Left cardiac atrium (tissue), 4 donors: ENCODE data around the gene SCAMP3. TPM values are rescaled to one million over a fixed set of nuclear protein-coding genes. Genes with fewer than 3 reads are reported as not detected.

Source experiments
- ATAC-seq, 2 donors: fragments of 200-7000 bp; cut with Tn5 transposase; one replicate each; pipeline ENCODE4 v1.9.1; 2020; ENCODE audit warnings: mild to moderate bottlenecking in 2 of 2, moderate library complexity in 2 of 2
- DNase-seq: peaks from one replicate; pipeline ENCODE4 v3.0.0-alpha.2; 2020
- intact Hi-C, 2 donors: fragments of 100-400 bp; cut with DNase I; formaldehyde crosslinking; loops; one replicate each; pipeline versions ENCODE4 v1.14.1 to v1.15.1; 2022 to 2023
- total RNA-seq, 2 donors: library from RNA; stranded (reverse); fragmentation: NEBNext Ultra II Directional; extraction: Animal tissue kit (Norgen Biotek cat#: 25700); gene quantifications; one replicate each; pipeline ENCODE4 v1.2.1, GENCODE V29; 2021
- donor health status: DM: no; HTN: yes; CAD: no.
- donor health status: DM: no; HTN: yes; CAD: no; lungs with severe emphysema.
- donor health status: DM: yes; HTN: yes; CAD: no.
- donor health status: Dilated cardiomyopathy.

SCAMP3 gene
- total RNA-seq, 2 donors from 2014 or later = 53.6 to 66.4 TPM

DNA sequence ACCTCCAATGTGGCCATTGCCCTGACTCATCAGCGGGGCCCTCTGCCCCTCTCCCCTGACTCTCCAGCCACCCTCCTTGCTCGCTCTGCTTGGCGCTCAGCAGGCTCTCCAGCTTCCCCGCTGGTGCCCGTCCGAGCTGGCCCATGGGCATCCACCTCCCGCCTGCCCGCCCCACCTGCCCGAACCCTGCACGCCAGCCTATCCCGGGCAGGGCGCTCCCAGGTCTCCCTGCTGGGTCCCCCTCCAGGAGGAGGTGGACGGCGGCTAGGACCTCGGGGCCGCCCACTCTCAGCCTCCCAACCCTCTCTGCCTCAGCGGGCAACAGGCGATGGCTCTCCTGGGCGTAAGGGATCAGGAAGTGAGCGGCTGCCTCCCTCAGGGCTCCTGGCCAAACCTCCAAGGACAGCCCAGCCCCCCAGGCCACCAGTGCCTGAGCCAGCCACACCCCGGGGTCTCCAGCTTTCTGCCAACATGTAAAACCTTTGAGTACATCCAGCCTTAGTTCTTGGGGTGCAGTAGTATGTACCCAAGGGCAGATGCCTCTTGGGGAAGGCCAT, 25.9 kb upstream of the SCAMP3 start:
- intact Hi-C loops = no loop called here
- ATAC-seq = no peak
- no peak for DNase-seq

DNA sequence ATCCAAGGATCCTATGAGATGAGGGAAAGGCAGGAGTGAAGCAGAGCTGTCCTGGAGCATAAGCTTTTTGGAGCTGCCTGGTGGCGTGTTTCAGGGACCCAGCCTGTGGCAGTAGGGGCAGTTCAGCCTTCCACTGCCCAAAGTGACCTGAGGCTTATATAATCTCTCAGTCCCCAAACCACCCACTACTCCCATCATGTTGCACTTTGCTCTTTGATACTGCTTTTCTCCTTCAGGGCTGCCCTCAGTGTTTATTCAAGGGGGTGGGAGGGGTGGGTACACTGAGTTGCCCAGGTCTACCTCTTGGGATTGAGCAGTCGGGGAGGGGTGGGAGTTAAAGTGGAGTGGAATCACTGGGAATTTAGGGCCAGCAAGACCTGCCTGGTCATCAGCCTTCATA, 24.4 kb upstream of the SCAMP3 start:
- intact Hi-C loops = no loop called here
- DNase-seq (no peak), ATAC-seq (no peak)

DNA sequence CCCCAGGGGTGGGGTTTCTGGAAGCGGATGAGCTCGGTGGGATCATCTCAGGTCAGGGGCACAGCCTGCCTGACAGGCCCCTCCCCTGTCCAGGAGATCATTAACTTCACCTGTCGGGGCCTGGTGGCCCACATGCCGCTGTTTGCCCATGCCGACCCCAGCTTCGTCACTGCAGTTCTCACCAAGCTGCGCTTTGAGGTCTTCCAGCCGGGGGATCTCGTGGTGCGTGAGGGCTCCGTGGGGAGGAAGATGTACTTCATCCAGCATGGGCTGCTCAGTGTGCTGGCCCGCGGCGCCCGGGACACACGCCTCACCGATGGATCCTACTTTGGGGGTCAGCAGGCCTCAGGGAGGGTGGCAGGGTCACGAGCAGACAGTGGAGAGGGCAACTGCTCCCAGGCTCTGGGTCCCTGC, 23.5 kb upstream of the SCAMP3 start:
- intact Hi-C loops = no loop called here
- ATAC-seq = no peak
- DNase-seq = no peak

DNA sequence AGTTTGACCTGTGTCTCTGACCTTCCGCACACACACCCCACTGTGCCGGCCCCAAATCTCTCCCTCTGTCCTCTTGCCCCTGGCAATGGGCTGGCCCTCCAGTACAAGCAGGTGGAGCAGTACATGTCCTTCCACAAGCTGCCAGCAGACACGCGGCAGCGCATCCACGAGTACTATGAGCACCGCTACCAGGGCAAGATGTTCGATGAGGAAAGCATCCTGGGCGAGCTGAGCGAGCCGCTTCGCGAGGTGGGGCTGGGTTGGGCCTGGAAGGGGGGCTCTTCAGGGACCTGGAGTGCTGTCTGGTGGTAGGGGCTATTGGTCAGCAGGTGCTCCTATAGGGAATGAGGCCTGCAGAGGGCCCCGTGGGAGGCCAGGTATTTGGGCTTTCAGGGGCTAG, 22.9 kb upstream of the SCAMP3 start:
- no peak for DNase-seq
- intact Hi-C loops = no loop called here
- ATAC-seq = no peak

DNA sequence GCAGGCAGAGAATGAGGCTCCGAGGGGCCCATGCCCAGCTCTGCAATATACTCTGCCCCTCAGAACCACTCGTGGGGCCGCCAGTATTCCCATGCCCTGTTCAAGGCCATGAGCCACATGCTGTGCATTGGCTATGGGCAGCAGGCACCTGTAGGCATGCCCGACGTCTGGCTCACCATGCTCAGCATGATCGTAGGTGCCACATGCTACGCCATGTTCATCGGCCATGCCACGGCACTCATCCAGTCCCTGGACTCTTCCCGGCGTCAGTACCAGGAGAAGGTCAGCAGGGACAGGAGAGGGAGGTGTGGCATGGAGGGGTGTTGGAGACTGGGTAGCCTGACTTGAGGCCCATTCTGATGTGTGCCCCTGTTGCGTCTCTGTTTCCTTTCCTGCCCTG, 22.3 kb upstream of the SCAMP3 start:
- ATAC-seq (no peak), DNase-seq (no peak)
- intact Hi-C loops = no loop called here

DNA sequence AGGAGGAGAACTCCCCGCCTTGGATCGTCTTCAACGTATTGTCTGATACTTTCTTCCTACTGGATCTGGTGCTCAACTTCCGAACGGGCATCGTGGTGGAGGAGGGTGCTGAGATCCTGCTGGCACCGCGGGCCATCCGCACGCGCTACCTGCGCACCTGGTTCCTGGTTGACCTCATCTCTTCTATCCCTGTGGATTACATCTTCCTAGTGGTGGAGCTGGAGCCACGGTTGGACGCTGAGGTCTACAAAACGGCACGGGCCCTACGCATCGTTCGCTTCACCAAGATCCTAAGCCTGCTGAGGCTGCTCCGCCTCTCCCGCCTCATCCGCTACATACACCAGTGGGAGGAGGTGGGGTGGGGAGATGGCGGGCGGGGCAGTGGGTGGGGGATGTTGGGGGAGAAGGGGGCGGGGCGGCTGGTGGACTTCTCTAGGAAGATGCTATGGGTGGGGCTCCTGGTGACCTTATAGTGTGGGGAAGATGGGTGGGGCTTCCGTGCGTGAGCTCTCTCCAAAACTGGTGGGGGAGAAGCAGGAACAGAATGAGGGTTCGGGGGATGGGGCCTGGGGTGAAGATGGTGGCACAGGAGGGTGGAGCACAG, 20.4 kb upstream of the SCAMP3 start:
- intact Hi-C loops = no loop called here
- no peak for ATAC-seq
- no peak for DNase-seq

DNA sequence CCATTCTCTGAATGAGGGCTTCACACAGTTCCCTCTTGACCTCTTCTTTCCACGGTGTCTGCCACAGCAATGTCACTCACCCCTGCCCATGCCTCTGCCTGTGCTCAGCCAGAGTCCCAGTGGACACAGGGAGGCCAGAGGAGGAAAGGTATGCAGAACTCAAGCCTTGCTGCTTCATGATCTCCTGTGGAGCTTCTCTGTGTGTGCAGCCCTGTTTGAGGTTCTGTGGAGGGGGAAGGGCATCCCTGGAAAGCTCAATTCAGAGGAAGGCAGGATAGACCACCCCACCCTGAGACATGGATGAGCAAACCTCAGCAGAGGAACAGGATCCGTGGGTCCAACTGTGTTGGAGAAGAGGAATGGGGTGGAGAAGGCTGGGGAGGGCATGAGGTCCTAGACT, 17.1 kb upstream of the SCAMP3 start:
- DNase-seq = no peak
- intact Hi-C loops = loop anchor here (2.0 to 5.0 kb wide), 2 partner anchors 43 to 44 kb away; partner anchors contain the start of gene RUSC1 (in 1 of the 2)
- ATAC-seq = no peak

DNA sequence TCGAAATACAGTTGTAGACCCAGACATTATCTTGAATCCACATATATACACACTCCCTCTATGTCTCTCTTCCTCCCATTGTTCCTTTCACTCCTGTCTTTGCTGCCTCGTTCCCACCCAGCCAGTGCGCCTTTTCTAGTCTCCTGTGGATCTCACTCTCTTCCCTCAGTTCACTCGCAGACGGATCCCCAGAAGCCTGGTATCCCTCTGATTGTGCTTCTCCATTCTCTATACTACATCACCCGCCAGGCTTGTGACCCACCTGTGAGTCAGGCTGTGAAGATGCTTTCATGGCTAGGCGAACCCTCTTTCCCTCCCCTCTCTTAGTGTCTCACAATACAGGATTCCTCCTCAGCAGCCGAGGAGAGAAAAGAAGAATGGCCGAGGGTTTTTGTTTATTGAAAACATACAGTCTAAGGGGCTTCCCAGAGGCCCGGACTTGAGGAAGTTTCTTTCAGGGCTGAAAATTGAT, 16.6 kb upstream of the SCAMP3 start:
- ATAC-seq (no peak), DNase-seq (no peak)
- intact Hi-C loops = loop anchor here (2.0 to 5.0 kb wide), 2 partner anchors 44 kb away; partner anchors contain the start of gene RUSC1 (in 1 of the 2)

DNA sequence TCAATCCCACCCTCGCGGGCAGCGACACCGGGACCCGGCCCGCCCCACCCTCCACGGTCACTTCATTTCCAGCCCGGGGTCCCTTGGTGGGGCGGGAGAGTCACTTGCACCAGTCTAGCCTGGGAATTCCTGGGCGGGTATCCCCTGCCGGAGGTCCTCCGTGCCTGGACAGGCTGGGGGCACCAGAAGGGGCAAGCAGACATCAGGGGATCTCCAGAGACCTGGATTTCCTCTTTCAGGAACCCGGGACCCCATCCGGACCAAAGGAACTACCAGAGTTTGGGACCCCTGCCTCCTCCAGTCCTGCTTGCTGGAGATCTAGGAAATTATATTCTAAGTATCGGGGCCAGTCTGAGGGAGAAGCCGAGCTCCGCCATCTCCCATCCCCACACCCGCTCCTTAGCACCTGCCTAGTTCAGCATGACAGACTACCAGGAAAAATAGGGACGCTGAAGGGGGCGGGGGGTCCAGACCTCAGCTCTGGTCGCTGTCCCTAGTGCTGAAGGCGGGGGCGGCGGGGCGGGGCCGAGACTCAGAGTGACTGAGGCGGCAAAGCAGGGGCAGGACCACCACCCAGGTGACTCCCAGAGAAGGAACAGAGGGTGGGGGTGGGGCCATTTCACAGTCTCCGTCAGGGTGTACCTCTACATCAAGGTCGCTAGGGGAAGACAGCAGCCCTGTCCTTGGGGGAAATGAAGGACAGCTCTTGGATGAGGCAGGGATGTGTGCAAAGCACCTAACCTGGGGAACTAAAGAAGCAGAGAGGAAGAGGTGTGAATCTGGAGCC, 15.9 kb upstream of the SCAMP3 start:
- ATAC-seq (peak; percentile 14 to 21), DNase-seq (peak; percentile 70)
- intact Hi-C loops = loop anchor here (2.0 to 5.0 kb wide), 2 partner anchors 44 to 45 kb away; partner anchors contain the start of gene RUSC1 (in 1 of the 2)

DNA sequence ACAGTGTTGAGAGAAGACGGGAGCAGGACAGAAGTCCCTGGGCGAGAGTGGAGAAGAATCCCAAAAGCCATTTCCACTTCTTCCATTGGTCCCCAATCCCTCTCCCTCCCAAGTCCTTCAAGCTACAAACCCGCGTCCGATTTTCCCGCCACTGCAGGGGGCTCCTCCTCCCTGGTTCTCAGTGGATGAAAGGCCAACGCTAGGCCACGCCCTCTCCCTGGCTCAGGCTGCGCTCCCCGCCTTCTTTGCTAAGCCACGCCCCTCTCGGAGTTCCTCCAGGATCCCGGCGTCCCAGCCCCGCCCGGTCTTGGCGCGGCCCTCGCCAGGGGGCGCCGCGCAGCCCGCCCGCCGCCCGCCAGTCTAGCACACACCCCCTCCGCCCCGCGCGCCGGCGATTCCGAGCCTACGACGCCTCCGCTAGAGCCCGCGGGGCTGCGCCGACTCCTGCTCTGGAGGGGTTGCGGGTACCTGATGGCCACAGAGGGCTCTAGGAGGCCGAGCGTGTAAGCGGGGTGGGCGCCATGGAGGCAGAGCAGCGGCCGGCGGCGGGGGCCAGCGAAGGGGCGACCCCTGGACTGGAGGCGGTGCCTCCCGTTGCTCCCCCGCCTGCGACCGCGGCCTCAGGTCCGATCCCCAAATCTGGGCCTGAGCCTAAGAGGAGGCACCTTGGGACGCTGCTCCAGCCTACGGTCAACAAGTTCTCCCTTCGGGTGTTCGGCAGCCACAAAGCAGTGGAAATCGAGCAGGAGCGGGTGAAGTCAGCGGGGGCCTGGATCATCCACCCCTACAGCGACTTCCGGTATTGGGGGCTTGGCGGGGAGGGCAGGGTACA, 15.1 kb upstream of the SCAMP3 start, which contains the start of gene HCN3:
TSS of gene HCN3 (plus strand) at position 394 of the 832 bp plus-strand sequence. CDS start at position 522, 128 bp downstream.
- DNase-seq (peak; percentile 99), ATAC-seq (peak; percentile 88 to 89)
- intact Hi-C loops = loop anchor here in 1 of 2 donors (5.0 kb wide), 1 partner anchor 45 kb away; the partner anchor contains the start of gene RUSC1

DNA sequence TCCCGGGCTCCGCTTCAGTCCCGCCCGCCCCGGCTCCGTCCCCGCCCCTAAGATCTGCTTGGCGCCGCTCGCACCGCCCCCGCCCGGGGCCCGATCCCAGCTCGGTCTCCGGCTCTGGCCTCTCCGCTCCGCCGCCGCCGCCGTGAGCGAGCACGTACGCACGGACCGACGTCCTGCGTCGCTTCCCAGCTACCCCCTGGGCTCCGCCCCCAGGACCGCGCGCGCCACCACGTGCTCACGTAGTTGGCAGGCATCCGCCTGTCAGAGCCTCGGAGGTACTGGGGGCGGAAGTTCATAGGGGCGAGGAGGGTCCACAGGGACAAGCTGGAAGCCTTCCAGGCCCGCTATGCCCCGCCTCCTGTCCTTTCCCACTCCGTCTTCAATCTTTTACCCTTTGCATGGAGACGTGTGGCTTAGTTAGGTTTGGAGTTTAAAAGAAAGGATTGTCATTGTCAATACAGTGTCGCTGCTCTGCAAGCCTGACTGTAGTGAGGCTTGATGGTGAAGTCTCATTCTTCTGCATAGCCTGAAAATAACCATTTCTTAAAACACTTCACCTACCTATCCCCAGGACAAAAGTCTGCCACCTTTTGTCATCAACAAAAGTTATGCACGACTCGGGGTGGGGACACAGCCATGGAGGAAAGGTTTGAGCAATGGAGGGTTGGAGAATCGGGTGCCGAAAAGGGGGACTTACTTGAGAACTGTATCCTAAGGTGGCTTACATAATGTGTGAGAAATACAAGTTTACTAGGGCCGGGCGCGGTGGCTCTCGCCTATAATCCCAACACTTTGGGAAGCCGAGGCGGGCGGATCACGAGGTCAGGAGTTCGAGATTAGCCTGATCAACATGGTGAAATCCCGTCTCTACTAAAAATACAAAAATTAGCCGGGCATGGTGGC, 11.4 kb upstream of the SCAMP3 start, which contains the start of gene CLK2:
TSS of gene CLK2 (minus strand) at position 162 of the 903 bp plus-strand sequence. CDS start 2,527 bp downstream, outside the sequence.
- DNase-seq = peak; percentile 97
- peak; percentile 91 to 93 for ATAC-seq
- intact Hi-C loops = loop anchor here in 1 of 2 donors (2.0 kb wide), 1 partner anchor 35 kb away; the partner anchor contains the start of gene FDPS

DNA sequence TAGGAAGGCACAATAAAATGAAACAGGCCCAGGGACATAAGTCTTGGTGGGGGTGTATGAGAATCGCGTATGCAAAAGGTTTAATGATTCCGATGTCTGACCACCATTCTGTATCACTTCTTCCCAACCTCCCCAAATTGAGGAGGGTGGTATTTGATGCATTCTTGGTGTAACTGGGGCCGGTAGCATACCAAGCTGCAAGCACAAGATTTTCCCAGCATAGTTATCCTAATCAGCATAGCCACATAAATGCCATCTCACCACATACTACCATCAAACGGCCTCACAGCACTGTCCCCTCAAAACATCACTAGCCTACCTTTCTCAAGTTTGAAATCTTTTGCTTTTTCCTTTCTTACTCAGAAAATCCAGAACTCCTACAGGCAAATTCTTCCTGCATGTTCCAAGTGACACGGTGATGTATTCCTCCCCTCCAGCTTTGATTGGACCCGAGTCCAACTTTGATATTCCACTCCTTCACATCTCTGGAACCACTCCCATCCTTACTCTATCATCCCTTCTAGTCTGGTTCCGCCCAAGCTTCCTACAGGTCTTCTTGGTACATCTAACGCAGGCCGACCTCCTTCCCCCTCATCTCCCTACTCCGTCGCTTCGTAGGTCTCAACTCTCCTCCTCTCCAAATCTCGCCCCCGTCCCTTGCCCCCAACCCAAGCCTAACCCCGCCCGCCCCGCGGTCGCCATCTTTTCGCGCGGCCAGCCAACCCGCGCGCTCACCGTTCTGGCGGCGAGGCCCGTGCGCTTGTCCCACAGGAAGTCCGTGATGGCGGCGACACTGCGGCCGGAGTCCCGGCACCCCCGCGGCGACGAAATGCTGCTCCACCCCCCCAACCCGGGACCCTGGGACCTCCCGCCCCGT, 10.5 kb upstream of the SCAMP3 start:
- DNase-seq (no peak), ATAC-seq (peak; percentile 49 to 51)
- intact Hi-C loops = loop anchor here in 1 of 2 donors (2.0 kb wide), 1 partner anchor 36 kb away; the partner anchor contains the start of gene FDPS

DNA sequence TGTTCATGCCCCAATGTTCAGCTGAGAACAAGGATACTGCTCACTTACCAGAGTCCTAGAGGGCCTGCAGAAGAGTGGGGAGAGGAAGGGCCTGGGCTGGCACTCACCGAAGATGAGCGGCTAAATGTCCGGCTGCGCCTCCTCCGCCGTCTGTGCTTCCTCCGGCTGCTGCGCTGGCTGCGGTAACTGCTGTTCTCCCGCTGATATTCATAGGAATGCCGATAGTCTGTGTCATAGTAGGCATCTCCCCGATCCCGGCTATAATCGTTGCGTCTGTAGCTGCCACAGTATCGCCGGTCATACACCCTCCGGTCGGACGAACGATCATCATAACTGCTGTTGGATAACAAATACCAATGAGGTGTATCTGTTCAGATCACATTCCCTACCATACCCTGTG, 7.2 kb upstream of the SCAMP3 start:
- DNase-seq (no peak), ATAC-seq (no peak)
- intact Hi-C loops = no loop called here

DNA sequence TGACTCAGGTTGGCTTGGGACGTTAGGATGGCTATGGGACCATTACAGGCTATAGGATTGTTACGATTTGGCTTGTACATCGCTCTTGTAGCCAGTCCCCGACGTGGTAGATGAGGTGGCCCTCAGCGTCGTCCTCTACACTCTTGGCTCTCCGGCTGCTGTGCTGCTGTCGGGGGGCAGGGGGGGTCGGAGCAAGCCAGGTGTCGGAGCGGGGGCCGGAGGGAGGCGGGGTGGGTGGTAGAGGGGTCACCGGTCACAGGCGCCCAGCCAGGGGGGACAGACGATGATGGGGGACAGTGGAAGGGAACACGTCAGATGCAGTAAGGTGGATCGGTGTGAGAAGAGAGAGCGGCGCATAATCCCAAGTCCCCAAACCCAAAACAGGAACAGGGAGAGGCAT, 6.5 kb upstream of the SCAMP3 start:
- DNase-seq = no peak
- no peak for ATAC-seq
- intact Hi-C loops = no loop called here

DNA sequence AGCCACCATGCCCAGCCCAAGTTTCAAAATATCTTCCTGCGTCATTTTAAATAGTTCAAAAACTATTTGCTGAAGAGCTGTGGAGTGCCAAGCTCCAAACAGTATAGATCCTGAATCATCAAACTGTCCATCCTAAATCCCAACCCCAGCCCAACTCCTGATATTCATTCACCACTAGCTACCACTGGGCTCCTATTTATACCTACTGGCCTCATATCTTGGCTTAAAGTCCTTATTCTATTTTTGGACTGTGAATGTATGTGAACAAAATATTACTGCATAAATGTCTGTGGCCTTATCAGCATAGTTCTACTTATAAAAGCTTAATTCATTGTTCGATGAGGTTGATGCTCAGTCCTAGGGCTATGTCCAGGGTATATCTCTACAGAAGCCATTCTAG, 5.2 kb upstream of the SCAMP3 start:
- ATAC-seq = no peak
- no peak for DNase-seq
- intact Hi-C loops = no loop called here

DNA sequence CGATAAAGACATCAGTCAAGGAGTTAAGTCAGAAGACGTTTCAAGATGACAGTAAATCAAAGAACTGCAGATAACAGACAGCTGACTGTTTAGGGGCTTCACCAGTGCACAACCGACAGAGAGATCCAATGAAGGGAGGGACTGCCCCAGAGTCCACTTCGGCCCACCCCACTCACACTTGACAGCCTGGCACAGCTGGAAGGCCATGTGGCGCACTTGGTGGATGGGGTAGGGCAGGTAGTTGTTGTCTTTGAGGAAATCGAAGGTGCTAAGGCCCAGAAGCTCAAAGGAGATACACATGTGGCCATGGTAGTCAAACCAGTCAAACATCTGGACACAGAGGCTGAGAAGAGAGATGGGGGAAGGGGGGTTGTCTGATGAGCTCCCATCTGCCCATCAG, 4.4 kb upstream of the SCAMP3 start:
- DNase-seq (no peak), ATAC-seq (no peak)
- intact Hi-C loops = no loop called here

DNA sequence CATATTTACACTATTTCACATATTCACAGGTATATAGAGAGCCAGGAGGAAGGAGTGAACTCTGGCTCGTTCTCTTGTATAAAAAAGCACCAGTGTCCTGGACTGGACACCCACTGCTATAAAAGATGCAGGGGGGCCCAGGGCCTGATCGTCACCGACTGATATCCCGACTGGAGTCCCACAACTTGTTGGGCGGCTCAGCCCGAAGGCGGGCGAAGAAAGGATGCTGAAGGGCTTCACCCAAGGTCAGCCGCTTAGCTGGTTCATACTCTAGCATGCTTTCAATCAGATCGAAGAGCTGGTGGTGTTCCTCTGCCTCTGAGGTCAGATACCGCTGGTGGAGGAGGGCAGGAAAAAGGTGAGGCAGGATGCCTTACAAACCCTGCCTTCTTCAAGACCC, 907 bp upstream of the SCAMP3 start:
- DNase-seq (no peak), ATAC-seq (no peak)
- intact Hi-C loops = no loop called here
